ENCODE data around the gene MBNL2. TPM values are rescaled to one million over a fixed set of nuclear protein-coding genes. Genes with fewer than 3 reads are reported as not detected.

MBNL2 gene
- total RNA-seq, 2 experiments from 2014 or later: 17.2 to 17.9 TPM

DNA sequence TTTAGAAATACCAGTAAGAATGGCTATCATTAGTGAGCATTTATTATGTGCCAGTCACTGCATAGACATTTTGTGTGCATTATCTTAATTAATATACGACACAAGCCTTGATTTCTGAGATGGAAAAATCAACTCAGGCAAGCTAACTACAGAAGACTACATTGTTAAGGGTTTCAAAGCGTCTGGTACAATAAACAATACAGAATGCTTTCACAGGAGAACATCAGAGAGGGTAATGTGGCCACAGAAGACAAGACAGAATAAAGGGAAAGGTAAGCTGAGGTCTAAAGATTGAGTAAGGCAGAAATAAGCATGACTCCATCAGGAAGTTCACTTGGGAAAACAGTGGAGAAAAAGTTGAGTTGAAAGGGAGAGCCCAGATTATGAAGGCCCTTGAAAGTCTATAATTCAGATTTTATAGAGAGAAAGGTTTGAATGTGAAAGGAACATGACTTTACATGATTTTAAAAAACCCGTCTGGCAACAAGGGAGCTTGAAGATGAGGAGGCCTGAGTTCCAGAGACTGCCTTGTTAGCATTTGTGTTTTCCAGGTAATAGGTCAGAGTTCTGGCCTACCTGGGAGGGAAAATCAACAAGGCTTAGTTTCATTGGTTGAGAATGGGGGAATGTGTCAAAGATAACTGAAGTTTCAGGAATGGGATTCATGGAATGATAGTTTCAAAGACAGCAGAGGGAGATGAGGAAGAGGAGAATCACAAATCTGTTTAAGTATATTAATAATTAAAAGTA is 1.8 kb upstream of the MBNL2 start:
- Mint-ChIP-seq H3K36me3 (no peaks in the 10 kb centered on the region), H3K9me3 (no peaks in the 10 kb centered on the region), H3K27ac (no peak overlapping the region), H3K4me3 (no peak overlapping the region), H3K27me3 (no peaks in the 10 kb centered on the region), H3K4me1 (peaks cover 36% of the 10 kb centered on the region)
- no peak for ATAC-seq (ENCODE audit: low read depth)
- POLR2A ChIA-PET: no interaction called here
- DNase-seq: no peak

DNA sequence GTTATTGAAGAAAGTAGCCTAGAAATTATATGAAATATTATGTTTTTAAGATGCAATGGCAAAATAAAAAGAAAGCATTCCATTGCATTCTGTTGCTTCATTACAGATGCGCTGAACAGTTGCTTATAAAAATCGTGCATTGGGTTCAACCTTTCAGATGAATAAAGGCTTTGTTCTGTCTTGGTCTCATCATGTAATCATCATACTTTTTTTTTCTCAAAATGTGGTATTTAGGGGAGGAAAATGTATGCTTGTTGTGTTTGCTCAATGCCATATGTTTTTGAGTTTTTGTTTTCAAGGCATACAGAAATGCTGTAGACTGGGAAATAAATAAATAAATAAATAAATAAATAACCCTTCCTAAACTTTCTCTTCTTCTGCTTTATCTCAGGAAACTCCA is 1.1 kb upstream of the MBNL2 start:
- no peaks in the 10 kb centered on the region for H3K36me3 Mint-ChIP-seq
- no peaks in the 10 kb centered on the region for H3K27me3 Mint-ChIP-seq
- H3K4me1 Mint-ChIP-seq: peaks cover 40% of the 10 kb centered on the region
- POLR2A ChIA-PET: no interaction called here
- H3K9me3 Mint-ChIP-seq: no peaks in the 10 kb centered on the region
- no peak for ATAC-seq (ENCODE audit: low read depth)
- no peak overlapping the region for H3K27ac Mint-ChIP-seq
- DNase-seq: no peak
- H3K4me3 Mint-ChIP-seq: no peak overlapping the region

DNA sequence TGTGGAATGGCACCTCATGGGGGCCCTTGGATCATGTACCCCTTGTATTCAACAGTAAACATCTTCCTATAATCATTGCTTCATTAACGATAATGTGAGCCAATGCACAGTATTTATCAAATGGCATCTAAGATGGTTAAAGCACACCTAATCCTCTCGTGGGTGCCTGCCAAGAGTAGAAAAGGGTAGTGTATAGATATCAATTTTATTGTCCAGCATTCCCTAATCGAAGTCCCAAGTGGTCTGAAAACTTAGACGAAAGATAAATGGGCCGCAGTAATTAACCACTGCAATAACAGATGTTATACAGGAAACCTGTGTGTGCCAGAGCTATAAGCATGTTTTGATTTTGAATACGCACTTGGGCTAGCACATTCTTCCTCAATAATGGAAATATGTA is 667 bp upstream of the MBNL2 start:
- no peaks in the 10 kb centered on the region for H3K27me3 Mint-ChIP-seq
- no peaks in the 10 kb centered on the region for H3K9me3 Mint-ChIP-seq
- no peaks in the 10 kb centered on the region for H3K36me3 Mint-ChIP-seq
- peaks cover 42% of the 10 kb centered on the region for H3K4me1 Mint-ChIP-seq
- no peak overlapping the region for H3K27ac Mint-ChIP-seq
- ATAC-seq (ENCODE audit: low read depth) (no peak), DNase-seq (no peak)
- H3K4me3 Mint-ChIP-seq: no peak overlapping the region
- POLR2A ChIA-PET: interaction anchor here (1.2 to 4.5 kb wide), 3 partner anchors 9 to 212 kb away, joined by 4 to 39 read pairs (median 11); partner anchors contain the start of gene RAP2A

DNA sequence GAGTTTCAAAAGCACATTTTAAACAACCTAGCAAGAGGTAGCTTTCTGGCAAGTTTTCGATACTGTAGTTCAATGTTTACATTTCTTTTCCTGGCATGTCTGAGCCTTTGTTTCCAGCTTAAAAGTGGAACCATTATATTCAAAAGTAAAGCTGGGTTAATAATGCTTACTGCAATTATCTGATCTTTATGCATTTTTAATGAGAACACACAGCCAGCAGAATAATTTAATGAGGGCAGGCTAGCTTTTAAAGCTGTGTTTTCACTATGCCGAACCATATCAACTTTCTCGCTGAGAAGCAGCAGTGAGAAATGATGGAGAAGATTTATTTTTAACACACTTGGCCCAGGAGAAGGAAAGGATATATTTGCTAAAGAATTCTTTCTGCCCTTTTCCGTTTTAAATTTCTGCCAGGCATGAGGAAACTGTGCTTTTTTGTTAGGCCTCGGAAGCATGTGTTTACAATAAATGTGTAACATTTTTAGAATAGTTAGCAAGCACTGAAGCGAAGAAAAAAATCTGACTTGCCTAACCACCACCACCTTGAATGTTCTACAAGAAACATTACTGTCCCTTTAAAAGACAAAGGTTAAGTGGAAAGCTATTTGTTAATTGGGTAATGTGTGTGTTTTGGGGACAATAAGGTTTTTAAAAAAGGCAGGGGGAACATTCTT is 1.0 kb downstream of the MBNL2 start:
- DNase-seq (no peak), ATAC-seq (ENCODE audit: low read depth) (no peak)
- Mint-ChIP-seq H3K36me3 (no peaks in the 10 kb centered on the region), H3K4me1 (peaks cover 48% of the 10 kb centered on the region), H3K4me3 (peak overlapping the region; percentile 93), H3K27me3 (no peaks in the 10 kb centered on the region), H3K27ac (peak overlapping the region; percentile 81), H3K9me3 (no peaks in the 10 kb centered on the region)
- POLR2A ChIA-PET: interaction anchor here (1.0 to 4.5 kb wide), 5 partner anchors 8 to 212 kb away, joined by 3 to 39 read pairs (median 9); partner anchors contain the start of gene RAP2A

DNA sequence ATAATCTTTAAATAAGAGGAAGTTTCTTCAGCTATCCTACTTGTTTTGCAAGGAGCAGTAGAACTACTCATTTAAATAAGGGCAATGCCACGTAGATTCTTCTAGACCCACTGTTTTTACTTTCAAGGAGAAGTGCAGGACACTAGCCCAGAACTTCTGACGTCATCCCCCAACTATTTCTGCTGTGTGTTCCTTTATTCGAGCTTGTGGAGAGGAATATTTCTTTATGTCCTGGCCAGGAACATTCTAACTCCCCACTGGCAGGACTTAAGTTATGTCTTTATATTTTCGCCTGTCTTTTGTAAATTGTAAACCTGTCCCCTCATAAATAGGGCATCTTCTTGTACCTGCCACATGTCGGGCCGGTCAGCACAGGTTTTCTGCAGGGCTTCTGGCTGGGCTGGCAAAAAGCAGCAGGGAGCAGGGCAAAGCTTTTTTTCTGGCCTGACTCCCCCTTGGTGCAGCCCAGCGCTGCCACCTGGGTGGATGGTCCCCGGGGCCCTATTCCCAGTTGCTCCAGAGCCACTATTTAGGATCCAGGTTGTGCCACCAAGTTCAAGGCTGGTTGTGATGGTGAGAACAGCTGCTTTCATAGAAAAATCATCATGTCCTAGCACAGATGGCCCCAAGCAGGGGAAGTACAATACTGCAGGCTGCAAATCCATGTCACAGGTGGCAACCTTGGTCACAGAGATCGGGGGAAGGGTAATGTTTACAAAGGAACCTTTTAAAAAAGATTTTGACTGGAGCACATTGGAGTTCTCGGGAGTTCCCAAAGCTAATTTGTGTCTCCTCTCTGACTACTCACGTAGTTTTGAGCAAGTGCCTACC is 1.8 kb downstream of the MBNL2 start:
- Mint-ChIP-seq H3K27ac (peak overlapping the region; percentile 81), H3K27me3 (no peaks in the 10 kb centered on the region), H3K36me3 (no peaks in the 10 kb centered on the region), H3K4me3 (peak overlapping the region; percentile 93), H3K9me3 (no peaks in the 10 kb centered on the region), H3K4me1 (peaks cover 48% of the 10 kb centered on the region)
- POLR2A ChIA-PET: interaction anchor here (0.7 to 4.5 kb wide), 5 partner anchors 9 to 211 kb away, joined by 3 to 39 read pairs (median 7); partner anchors contain the start of gene RAP2A
- DNase-seq (peak; percentile 35), ATAC-seq (ENCODE audit: low read depth) (no peak)

DNA sequence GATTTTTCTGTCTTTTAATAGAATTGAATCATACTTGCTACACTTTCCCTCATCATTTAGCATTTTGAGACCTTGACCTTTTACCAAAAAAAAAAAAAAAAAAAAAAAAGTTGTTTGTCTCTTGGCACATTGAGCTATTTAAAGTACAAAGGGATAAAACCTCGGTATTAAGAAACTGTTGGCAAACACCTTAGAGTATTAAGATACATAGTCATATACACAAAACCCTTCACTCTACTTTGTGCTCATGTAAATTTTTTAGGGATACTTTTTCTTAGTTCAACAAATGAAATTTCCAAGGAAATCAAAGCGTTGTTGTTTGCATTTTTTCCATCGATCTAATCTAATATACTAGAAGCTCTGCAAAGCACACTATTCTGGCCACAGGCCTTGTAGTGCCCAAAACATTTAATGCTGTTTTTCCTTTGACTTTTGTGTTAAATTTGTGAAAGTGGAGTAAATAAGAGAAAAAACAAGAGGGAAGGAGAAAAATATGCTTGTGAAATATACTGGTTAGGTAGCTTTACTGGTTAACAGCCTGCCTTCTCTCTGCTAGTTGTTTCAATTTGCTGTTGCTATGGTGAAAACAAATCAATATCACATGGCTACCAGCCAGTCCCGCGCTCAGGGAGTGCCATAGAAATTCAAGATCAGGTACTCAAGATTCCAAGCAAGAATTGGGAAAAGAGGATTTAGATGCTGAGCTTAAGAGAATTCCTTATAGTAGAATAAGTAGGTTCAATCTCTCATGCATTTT is 2.6 kb downstream of the MBNL2 start:
- Mint-ChIP-seq H3K27ac (peak overlapping the region; percentile 87), H3K36me3 (peaks cover 3% of the 10 kb centered on the region), H3K4me1 (peaks cover 52% of the 10 kb centered on the region), H3K27me3 (no peaks in the 10 kb centered on the region), H3K9me3 (no peaks in the 10 kb centered on the region), H3K4me3 (peak overlapping the region; percentile 93)
- ATAC-seq (ENCODE audit: low read depth): no peak
- DNase-seq: no peak
- POLR2A ChIA-PET: interaction anchor here (0.7 to 4.5 kb wide), 4 partner anchors 10 to 208 kb away, joined by 5 to 39 read pairs (median 8); partner anchors contain the start of gene RAP2A

DNA sequence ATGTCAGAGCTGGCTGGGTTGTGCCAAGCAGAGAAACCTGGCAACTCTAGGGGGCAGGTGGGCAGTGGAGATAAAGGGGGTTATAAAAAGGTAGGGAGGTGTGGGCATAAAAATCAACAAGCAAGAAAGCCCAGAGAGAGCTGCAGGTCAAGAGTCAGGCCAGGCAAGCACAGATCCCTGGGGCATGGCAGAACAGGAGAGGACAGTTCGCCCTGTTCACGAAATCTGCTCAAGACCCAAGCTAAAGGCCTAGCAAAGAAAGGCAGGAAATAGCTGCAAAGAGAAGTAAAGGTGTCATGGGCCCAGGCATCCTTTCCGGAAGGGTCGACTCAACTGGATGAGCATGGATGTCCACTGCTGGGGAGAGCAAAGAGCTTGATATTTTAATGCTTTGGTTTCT is 3.4 kb downstream of the MBNL2 start:
- POLR2A ChIA-PET: interaction anchor here (1.9 to 4.5 kb wide), 2 partner anchors 15 to 208 kb away, joined by 13 to 39 read pairs; partner anchors contain the start of gene RAP2A
- H3K4me3 Mint-ChIP-seq: peak overlapping the region; percentile 93
- ATAC-seq (ENCODE audit: low read depth): no peak
- no peaks in the 10 kb centered on the region for H3K9me3 Mint-ChIP-seq
- DNase-seq: peak; percentile 32
- peaks cover 4% of the 10 kb centered on the region for H3K36me3 Mint-ChIP-seq
- peaks cover 49% of the 10 kb centered on the region for H3K4me1 Mint-ChIP-seq
- peak overlapping the region; percentile 87 for H3K27ac Mint-ChIP-seq
- no peaks in the 10 kb centered on the region for H3K27me3 Mint-ChIP-seq

DNA sequence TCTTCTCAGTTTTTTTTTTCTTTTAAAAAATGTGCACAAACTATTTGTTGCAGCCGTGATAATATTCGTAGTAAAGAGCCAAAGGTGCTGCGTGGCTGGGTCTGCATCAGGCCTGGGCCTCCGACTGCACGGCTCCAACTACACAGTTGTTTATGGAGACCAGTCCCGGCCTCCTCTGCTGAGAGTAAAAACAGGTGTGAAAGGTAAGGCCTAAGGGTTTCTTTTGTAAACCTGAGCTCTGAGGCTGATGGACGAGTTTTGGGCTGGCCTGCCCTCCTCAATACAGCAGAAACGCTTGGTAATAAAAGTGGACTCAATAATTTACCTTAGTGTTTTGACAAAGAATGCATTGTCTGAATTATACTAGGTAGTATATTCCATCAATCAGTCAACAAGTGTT is 3.9 kb downstream of the MBNL2 start:
- ATAC-seq (ENCODE audit: low read depth) (no peak), DNase-seq (no peak)
- POLR2A ChIA-PET: interaction anchor here (1.9 to 4.5 kb wide), 2 partner anchors 15 to 207 kb away, joined by 13 to 39 read pairs; partner anchors contain the start of gene RAP2A
- Mint-ChIP-seq H3K9me3 (no peaks in the 10 kb centered on the region), H3K27me3 (no peaks in the 10 kb centered on the region), H3K36me3 (peaks cover 4% of the 10 kb centered on the region), H3K4me3 (peak overlapping the region; percentile 93), H3K4me1 (peaks cover 48% of the 10 kb centered on the region), H3K27ac (no peak overlapping the region)

DNA sequence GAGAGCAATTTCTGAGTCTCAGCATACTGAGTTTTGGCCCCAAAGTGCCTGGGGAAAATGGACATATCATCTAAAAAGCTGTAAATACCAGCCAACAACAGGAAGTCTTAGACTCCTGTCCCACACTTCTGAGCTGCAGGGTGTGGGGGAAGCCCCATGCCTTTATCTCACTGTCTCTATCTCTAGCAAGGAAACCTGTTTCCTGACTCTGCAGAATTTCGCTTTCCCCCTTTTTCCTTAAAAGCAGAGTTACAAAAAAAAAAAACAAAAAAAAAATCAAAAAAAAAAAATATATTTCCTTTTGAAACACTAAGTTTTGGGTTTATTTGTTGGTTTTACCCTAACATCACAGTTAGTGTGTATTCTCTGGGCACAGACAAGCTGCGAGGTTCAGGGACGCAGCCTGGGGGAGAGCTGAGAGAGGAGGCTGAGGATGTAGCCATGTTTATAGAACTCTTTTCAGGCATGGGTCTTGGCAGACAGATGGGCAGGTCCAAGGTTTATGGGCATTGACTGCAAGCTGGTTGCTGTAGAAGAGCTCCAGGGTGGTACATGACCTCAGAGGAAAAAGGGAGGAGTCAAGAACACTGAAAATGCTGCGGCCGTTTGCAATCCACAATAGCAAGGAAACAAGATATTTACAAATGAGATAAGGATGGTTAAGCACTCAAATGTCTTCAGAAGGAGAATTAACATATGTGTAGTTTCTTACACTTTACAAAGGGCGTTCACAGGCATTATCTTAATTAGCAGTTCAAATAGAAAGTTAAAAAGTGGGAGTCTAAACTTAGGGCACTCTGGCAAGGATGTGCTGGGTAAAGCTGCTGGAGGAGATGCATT is 4.9 kb downstream of the MBNL2 start:
- DNase-seq (peak; percentile 40), ATAC-seq (ENCODE audit: low read depth) (peak; percentile 63)
- POLR2A ChIA-PET: interaction anchor here (0.7 to 1.9 kb wide), 4 partner anchors 16 to 206 kb away, joined by 4 to 13 read pairs (median 8); partner anchors contain the start of gene RAP2A
- Mint-ChIP-seq H3K9me3 (no peaks in the 10 kb centered on the region), H3K27ac (peak overlapping the region; percentile 79), H3K4me1 (peaks cover 43% of the 10 kb centered on the region), H3K36me3 (peaks cover 4% of the 10 kb centered on the region), H3K4me3 (peak overlapping the region; percentile 81), H3K27me3 (no peaks in the 10 kb centered on the region)

DNA sequence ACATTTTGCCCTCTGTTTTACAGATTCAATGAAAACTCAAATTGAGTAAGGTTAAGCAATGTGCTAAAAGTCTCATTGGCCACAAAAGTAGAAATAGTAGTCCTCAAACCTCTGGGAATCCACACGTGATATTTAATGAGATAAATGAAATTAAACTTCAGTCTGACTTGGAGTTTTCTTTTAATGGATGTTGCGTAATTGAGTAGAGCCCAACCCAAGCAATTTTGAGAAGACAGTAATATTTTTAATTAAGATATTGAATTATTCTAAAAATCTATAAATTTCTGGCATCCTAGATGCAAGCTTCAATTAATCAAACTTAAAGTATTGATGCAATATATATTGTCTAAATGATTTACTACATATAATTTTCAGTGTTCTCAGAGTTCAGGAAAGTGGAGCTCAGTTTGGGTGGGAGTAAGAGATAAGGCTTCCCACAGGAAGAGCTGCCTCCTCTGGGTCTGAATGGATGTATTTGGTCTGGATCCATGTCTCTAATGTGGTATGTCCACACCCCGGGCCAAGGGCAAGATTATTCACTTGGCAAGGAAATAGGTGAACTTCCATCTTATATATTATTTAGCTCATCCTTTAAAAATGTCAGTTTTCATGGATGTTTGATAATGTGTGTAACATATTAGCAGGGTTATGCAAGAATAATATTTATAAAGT is 6.9 kb downstream of the MBNL2 start:
- Mint-ChIP-seq H3K36me3 (peaks cover 4% of the 10 kb centered on the region), H3K4me1 (peaks cover 39% of the 10 kb centered on the region), H3K27ac (no peak overlapping the region), H3K4me3 (no peak overlapping the region), H3K9me3 (no peaks in the 10 kb centered on the region), H3K27me3 (no peaks in the 10 kb centered on the region)
- POLR2A ChIA-PET: interaction anchor here (0.6 kb wide), 1 partner anchor 205 kb away, joined by 3 read pairs; the partner anchor contains the start of gene RAP2A
- ATAC-seq (ENCODE audit: low read depth) (no peak), DNase-seq (no peak)

DNA sequence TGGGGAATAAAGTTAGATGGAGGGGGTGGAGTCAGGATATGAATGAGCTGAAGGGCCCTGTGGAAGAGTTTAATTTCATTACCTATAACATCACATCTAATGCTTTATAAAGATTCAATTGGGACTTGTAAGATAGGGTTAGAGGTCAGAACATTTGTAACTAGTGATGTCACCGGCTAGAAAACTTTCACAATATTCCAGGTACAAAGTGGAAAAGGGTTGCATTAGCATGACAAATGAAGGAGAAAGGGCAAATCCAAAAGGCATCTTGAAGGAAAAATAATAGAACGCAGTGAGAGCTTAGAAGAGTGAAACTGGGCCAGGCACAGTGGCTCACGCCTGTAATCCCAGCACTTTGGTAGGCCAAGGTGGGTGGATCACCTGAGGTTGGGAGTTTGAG is 7.6 kb downstream of the MBNL2 start:
- H3K27me3 Mint-ChIP-seq: no peaks in the 10 kb centered on the region
- DNase-seq (no peak), ATAC-seq (ENCODE audit: low read depth) (no peak)
- H3K9me3 Mint-ChIP-seq: no peaks in the 10 kb centered on the region
- POLR2A ChIA-PET: no interaction called here
- peaks cover 5% of the 10 kb centered on the region for H3K36me3 Mint-ChIP-seq
- no peak overlapping the region for H3K27ac Mint-ChIP-seq
- peaks cover 35% of the 10 kb centered on the region for H3K4me1 Mint-ChIP-seq
- no peak overlapping the region for H3K4me3 Mint-ChIP-seq

Measured in activated naive CD8-positive, alpha-beta T cell treated with anti-CD3 and anti-CD28 coated beads, Interleukin-2, amount 10 ng/mL, durations not matched to agents 7 days and 5 days (primary cell).